Astrocyte (in vitro differentiated cells and primary cell): ENCODE data around the gene HOXB7.

ENCODE experiments used
- EZH2 ChIP-seq: IDR thresholded peaks from 2 replicates; pipeline ENCODE4 v1.6.1; 2012; ENCODE audit warnings: mild to moderate bottlenecking, low read length, inconsistent platforms; ENCODE audit not compliant: insufficient read depth
- TF ChIP-seq, protein P1 (sequence below): IDR thresholded peaks from 2 replicates; pipeline ENCODE4 v1.5.1; 2011; ENCODE audit warnings: low read depth, mild to moderate bottlenecking, inconsistent platforms, low read length, moderate library complexity; ENCODE audit not compliant: insufficient read depth

DNA sequence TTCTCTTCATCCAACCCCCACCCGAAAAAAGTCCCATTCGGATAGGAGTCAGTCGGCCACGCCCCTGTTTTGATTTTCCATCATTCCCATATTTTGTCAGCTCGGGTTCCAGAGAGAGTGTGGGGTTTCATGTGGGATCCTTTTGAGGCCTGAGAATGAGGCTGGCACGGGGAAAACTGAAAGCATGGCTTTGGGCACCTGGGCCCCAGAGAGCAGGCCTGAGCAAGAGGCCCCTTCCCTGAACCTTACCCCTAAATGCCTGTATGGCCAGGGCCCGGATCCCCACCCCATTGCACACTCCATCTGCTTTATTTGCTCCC, 28.1 kb downstream of the HOXB7 start:
- TF ChIP-seq, protein P1, sequence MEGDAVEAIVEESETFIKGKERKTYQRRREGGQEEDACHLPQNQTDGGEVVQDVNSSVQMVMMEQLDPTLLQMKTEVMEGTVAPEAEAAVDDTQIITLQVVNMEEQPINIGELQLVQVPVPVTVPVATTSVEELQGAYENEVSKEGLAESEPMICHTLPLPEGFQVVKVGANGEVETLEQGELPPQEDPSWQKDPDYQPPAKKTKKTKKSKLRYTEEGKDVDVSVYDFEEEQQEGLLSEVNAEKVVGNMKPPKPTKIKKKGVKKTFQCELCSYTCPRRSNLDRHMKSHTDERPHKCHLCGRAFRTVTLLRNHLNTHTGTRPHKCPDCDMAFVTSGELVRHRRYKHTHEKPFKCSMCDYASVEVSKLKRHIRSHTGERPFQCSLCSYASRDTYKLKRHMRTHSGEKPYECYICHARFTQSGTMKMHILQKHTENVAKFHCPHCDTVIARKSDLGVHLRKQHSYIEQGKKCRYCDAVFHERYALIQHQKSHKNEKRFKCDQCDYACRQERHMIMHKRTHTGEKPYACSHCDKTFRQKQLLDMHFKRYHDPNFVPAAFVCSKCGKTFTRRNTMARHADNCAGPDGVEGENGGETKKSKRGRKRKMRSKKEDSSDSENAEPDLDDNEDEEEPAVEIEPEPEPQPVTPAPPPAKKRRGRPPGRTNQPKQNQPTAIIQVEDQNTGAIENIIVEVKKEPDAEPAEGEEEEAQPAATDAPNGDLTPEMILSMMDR = no peak
- no peak for TF ChIP-seq EZH2
